Measurements from ENCODE around the gene PPM1E. TPM values are rescaled to one million over a fixed set of nuclear protein-coding genes. Genes with fewer than 3 reads are reported as not detected.

PPM1E gene
- total and polyA plus RNA-seq, 4 experiments from 2014 or later: not detected

GRCh38 chr17:59028328-59028727, 272.7 kb downstream of the PPM1E start:
- Histone ChIP-seq H3K4me3 (ENCODE audit: low read length in 2 of 2) (no peak overlapping the region), H3K9me3 (ENCODE audit: control insufficient read depth in 1 of 2, low read length in 2 of 2) (no peaks in the 10 kb centered on the region), H3K4me1 (ENCODE audit: insufficient read depth, low read length) (no peaks in the 10 kb centered on the region), H3K27me3 (ENCODE audit: insufficient read depth, low read length) (no peaks in the 10 kb centered on the region), H3K36me3 (ENCODE audit: insufficient read depth, low read length) (peaks cover 15% of the 10 kb centered on the region), H3K27ac (ENCODE audit: low read depth, low read length) (no peak overlapping the region)
- Mint-ChIP-seq H3K4me3 (no peak overlapping the region), H3K9me3 (no peaks in the 10 kb centered on the region), H3K27ac (no peak overlapping the region), H3K4me1 (peaks cover 0 to 2% (median under 1%) of the 10 kb centered on the region in 4 donors), H3K27me3 (no peaks in the 10 kb centered on the region), H3K36me3 (peaks cover 14 to 32% of the 10 kb centered on the region in 2 donors)
- POLR2A ChIA-PET (ENCODE audit: partially characterized antibody): no interaction called here
- CTCF ChIA-PET (ENCODE audit: partially characterized antibody): no interaction called here
- intact Hi-C loops (cut with micrococcal nuclease): no loop called here
- DNase-seq: no peak

- ChIA-PET POLR2A (ENCODE audit: partially characterized antibody) (interaction anchor here (0.6 kb wide), 1 partner anchor 460 kb away, joined by 3 read pairs; no protein-coding TSS in a partner anchor), CTCF (ENCODE audit: partially characterized antibody) (interaction anchor here (1.3 kb wide), 1 partner anchor 11 kb away, joined by 4 read pairs; no protein-coding TSS in a partner anchor)
- H3K4me3 ChIP-seq (ENCODE audit: low read length in 2 of 2): no peak overlapping the region
- H3K4me1 ChIP-seq (ENCODE audit: insufficient read depth, low read length): no peaks in the 10 kb centered on the region
- Mint-ChIP-seq H3K27me3 (no peaks in the 10 kb centered on the region), H3K9me3 (no peaks in the 10 kb centered on the region), H3K4me1 (peaks cover 0 to 2% (median under 1%) of the 10 kb centered on the region in 4 donors), H3K4me3 (no peak overlapping the region), H3K27ac (no peak overlapping the region), H3K36me3 (peaks cover 17 to 37% of the 10 kb centered on the region in 2 donors)
- no peaks in the 10 kb centered on the region for H3K9me3 ChIP-seq (ENCODE audit: control insufficient read depth in 1 of 2, low read length in 2 of 2)
- H3K36me3 ChIP-seq (ENCODE audit: insufficient read depth, low read length): peaks cover 15% of the 10 kb centered on the region
- intact Hi-C loops (cut with micrococcal nuclease): no loop called here
- DNase-seq: no peak
- H3K27ac ChIP-seq (ENCODE audit: low read depth, low read length): no peak overlapping the region
- no peaks in the 10 kb centered on the region for H3K27me3 ChIP-seq (ENCODE audit: insufficient read depth, low read length)
These were observed 275.2 kb downstream of the PPM1E start for GRCh38 chr17:59030811-59031210.

Other genes with a start within 250 kb of the PPM1E start
- gene MTMR4, start 241.2 kb upstream of the PPM1E start, total RNA-seq: 10 to 100 TPM; 60.4 to 65.7 TPM
- gene MTMR4, start 241.2 kb upstream of the PPM1E start, polyA plus RNA-seq: 10 to 100 TPM; 17.5 to 23.5 TPM
- 1 to 10 TPM; 1.3 to 1.6 TPM for gene TEX14, start 63.8 kb upstream of the PPM1E start, total RNA-seq
- gene TEX14, start 63.8 kb upstream of the PPM1E start, polyA plus RNA-seq: not detected
- gene RAD51C, start 63.3 kb upstream of the PPM1E start, total RNA-seq: 10 to 100 TPM; 25.8 to 28.2 TPM
- gene RAD51C, start 63.3 kb upstream of the PPM1E start, polyA plus RNA-seq: 10 to 100 TPM; 45.5 to 74.2 TPM

All from CD4-positive, alpha-beta memory T cell (primary cell).